ENCODE results near the gene SPECC1L. TPM values are rescaled to one million over a fixed set of nuclear protein-coding genes. Genes with fewer than 3 reads are reported as not detected.
A peak's percentile ranks its signal among the peaks of the same experiment; 100 is the strongest.

SPECC1L gene
- total and polyA plus RNA-seq, 5 donors from 2014 or later, result 4.1 to 39.6 (median 5.8) TPM

DNA sequence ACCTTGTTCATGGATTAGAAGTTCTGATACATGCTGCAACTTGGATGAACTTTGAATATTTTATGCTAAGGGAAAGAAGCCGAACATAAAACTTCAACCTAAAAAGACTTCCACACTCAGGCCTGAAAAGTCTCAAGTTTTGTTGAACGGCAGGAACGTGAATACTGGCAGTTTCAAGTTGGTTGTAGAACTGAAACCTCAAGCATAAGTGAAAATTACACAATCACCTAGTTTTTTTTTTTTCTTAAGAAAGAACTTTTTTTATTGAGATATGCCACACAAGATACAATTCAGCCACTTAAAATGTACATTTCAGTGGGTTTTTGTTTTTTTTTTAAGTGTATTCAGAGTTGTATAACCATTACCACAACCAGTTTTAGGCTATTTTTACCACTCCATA is 106.0 kb downstream of the SPECC1L start:
- H3K4me1 Mint-ChIP-seq, result peaks cover 6 to 23% (median 18%) of the 10 kb centered on the region in 4 donors

DNA sequence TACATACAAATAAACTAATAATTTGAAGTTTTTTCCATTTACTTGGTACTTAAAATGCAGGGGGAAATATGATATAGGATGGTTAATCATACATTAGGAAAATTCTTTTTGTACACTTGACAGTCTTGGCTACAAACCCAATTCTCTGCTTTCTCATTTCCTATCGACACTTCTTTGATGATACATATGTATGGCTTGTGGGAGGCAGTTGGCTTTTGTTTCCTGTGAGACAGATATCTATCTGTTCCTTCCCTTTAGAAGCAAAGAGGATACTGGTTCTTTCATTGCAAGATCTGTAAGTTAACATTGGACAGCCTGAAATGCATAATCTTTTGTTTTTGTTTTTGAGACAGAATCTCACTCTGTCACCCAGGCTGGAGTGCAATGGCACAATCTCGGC is 108.9 kb downstream of the SPECC1L start:
- Mint-ChIP-seq H3K36me3 (peaks cover 45% of the 10 kb centered on the region), H3K4me1 (peaks cover 6 to 24% (median 22%) of the 10 kb centered on the region in 4 donors), H3K4me3 (no peak overlapping the region), H3K9me3 (peaks cover 0 to 2% (median 0%) of the 10 kb centered on the region in 7 donors), H3K27me3 (no peaks in the 10 kb centered on the region), H3K27ac (peak overlapping the region in 2 of 3 donors; percentile 77 to 82)
- no peak overlapping the region for H3K4me3 ChIP-seq (ENCODE audit: low read depth, low read length)
- no peak for ATAC-seq (ENCODE audit: low read depth in 2 of 2)
- peak in 1 of 3 donors; percentile 56 for DNase-seq
- H3K27ac ChIP-seq (ENCODE audit: insufficient read depth, low read length, poor library complexity, severe bottlenecking), result no peak overlapping the region
- peaks cover 6% of the 10 kb centered on the region for H3K4me1 ChIP-seq (ENCODE audit: control insufficient read depth, insufficient read depth, low read length, poor library complexity, severe bottlenecking)
- no peaks in the 10 kb centered on the region for H3K9me3 ChIP-seq (ENCODE audit: control insufficient read depth in 2 of 2, low read length in 2 of 2)
- H3K27me3 ChIP-seq (ENCODE audit: control insufficient read depth, insufficient read depth, low read length), result no peaks in the 10 kb centered on the region
- peaks cover 25% of the 10 kb centered on the region for H3K36me3 ChIP-seq (ENCODE audit: control insufficient read depth, insufficient read depth, low read length)

More for the DNA sequence above, 106.0 kb downstream of the SPECC1L start:
- H3K27ac Mint-ChIP-seq, result peak overlapping the region in 1 of 3 donors; percentile 35
- ATAC-seq (ENCODE audit: low read depth in 2 of 2) (no peak), DNase-seq (no peak)
- no peak overlapping the region for H3K4me3 Mint-ChIP-seq
- H3K27me3 Mint-ChIP-seq, result no peaks in the 10 kb centered on the region
- H3K9me3 Mint-ChIP-seq, result peaks cover 0 to 2% (median 0%) of the 10 kb centered on the region in 7 donors
- Histone ChIP-seq H3K27me3 (ENCODE audit: control insufficient read depth, insufficient read depth, low read length) (no peaks in the 10 kb centered on the region), H3K36me3 (ENCODE audit: control insufficient read depth, insufficient read depth, low read length) (peaks cover 31% of the 10 kb centered on the region), H3K9me3 (ENCODE audit: control insufficient read depth in 2 of 2, low read length in 2 of 2) (no peaks in the 10 kb centered on the region), H3K27ac (ENCODE audit: insufficient read depth, low read length, poor library complexity, severe bottlenecking) (no peak overlapping the region), H3K4me3 (ENCODE audit: low read depth, low read length) (no peak overlapping the region), H3K4me1 (ENCODE audit: control insufficient read depth, insufficient read depth, low read length, poor library complexity, severe bottlenecking) (peaks cover 6% of the 10 kb centered on the region)
- peaks cover 52% of the 10 kb centered on the region for H3K36me3 Mint-ChIP-seq

DNA sequence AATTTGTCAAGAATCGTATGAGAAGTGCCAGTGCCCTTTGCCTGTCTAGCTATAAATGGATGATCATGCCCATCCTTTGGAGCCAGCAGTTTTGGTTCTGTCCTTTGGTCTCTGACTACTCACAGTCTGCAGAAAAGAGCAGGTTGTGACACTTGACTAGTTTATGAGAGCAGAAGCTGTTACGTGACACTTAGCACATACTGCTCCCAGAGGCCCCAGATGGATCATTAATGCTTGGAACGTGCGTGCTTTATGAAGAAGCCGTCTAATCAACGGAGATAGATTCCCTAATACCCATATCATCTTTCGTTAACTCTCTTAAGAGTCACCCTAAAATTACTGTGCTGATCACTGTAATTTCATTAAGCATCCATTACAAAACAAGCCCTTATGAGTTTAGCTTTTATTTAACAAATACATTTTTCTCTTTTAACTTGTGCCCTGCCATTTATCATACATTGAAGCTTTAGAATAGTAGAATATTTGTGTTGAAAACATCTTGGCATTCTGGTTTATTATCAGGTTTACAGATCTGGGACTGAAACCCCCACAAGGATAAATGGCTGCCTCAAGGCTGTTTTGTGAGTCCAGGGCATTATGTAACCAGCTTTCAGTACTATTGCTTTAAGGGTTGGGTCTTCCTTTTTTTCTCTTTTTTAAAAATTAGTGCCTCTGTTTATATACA is 109.7 kb downstream of the SPECC1L start:
- Histone ChIP-seq H3K27ac (ENCODE audit: insufficient read depth, low read length, poor library complexity, severe bottlenecking) (no peak overlapping the region), H3K4me1 (ENCODE audit: control insufficient read depth, insufficient read depth, low read length, poor library complexity, severe bottlenecking) (peaks cover 6% of the 10 kb centered on the region), H3K4me3 (ENCODE audit: low read depth, low read length) (no peak overlapping the region), H3K36me3 (ENCODE audit: control insufficient read depth, insufficient read depth, low read length) (peaks cover 21% of the 10 kb centered on the region), H3K27me3 (ENCODE audit: control insufficient read depth, insufficient read depth, low read length) (no peaks in the 10 kb centered on the region), H3K9me3 (ENCODE audit: control insufficient read depth in 2 of 2, low read length in 2 of 2) (no peaks in the 10 kb centered on the region)
- DNase-seq (no peak), ATAC-seq (ENCODE audit: low read depth in 2 of 2) (no peak)
- H3K27ac Mint-ChIP-seq, result no peak overlapping the region
- H3K9me3 Mint-ChIP-seq, result no peaks in the 10 kb centered on the region
- H3K36me3 Mint-ChIP-seq, result peaks cover 39% of the 10 kb centered on the region
- no peak overlapping the region for H3K4me3 Mint-ChIP-seq
- H3K27me3 Mint-ChIP-seq, result no peaks in the 10 kb centered on the region
- H3K4me1 Mint-ChIP-seq, result peaks cover 6 to 24% (median 21%) of the 10 kb centered on the region in 4 donors

DNA sequence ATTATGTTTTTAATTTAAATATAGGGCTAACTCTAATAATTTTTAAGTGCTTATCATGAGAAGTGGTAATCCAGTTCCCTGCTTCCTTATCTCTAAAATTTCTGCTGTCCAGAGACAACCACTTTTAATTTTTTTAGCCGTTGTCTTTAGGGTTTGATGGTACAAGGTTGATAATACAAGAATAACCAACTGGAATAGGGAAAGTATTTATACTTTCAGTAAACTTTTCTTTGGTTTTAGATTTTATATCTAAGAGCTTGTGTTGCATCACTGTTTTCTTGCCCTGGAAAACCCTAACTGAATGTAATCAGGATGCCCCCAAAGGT is 110.2 kb downstream of the SPECC1L start:
- H3K9me3 ChIP-seq (ENCODE audit: control insufficient read depth in 2 of 2, low read length in 2 of 2), result no peaks in the 10 kb centered on the region
- H3K36me3 Mint-ChIP-seq, result peaks cover 36% of the 10 kb centered on the region
- no peaks in the 10 kb centered on the region for H3K27me3 ChIP-seq (ENCODE audit: control insufficient read depth, insufficient read depth, low read length)
- no peak overlapping the region for H3K4me3 ChIP-seq (ENCODE audit: low read depth, low read length)
- H3K4me1 ChIP-seq (ENCODE audit: control insufficient read depth, insufficient read depth, low read length, poor library complexity, severe bottlenecking), result peaks cover 6% of the 10 kb centered on the region
- H3K27ac Mint-ChIP-seq, result no peak overlapping the region
- no peaks in the 10 kb centered on the region for H3K9me3 Mint-ChIP-seq
- no peak overlapping the region for H3K4me3 Mint-ChIP-seq
- DNase-seq, result no peak
- H3K4me1 Mint-ChIP-seq, result peaks cover 6 to 24% (median 21%) of the 10 kb centered on the region in 4 donors
- H3K36me3 ChIP-seq (ENCODE audit: control insufficient read depth, insufficient read depth, low read length), result peaks cover 16% of the 10 kb centered on the region
- no peak overlapping the region for H3K27ac ChIP-seq (ENCODE audit: insufficient read depth, low read length, poor library complexity, severe bottlenecking)
- no peak for ATAC-seq (ENCODE audit: low read depth in 2 of 2)
- no peaks in the 10 kb centered on the region for H3K27me3 Mint-ChIP-seq

DNA sequence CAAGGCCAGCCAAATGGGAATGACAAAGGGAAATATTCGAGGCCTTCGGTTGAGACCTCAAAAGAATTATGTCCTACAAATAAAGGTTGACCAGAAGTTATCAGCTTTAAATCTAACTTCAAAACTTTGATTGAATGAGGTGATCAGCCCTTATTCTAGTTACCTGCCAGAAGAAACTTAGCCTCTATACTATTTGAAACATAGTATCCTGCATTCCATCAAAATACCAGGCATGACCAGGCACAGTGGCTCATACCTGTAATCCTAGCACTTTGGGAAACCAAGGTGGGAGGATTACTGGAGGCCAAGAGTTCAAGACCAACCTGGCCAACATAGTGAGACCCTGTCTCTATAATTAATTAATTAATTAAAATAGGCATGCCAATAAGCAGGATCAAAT is 112.4 kb downstream of the SPECC1L start:
- H3K27me3 Mint-ChIP-seq, result no peaks in the 10 kb centered on the region
- ATAC-seq (ENCODE audit: low read depth in 2 of 2), result no peak
- DNase-seq, result no peak
- no peaks in the 10 kb centered on the region for H3K9me3 ChIP-seq (ENCODE audit: control insufficient read depth in 2 of 2, low read length in 2 of 2)
- H3K4me3 ChIP-seq (ENCODE audit: low read depth, low read length), result no peak overlapping the region
- H3K36me3 Mint-ChIP-seq, result peaks cover 36% of the 10 kb centered on the region
- no peaks in the 10 kb centered on the region for H3K27me3 ChIP-seq (ENCODE audit: control insufficient read depth, insufficient read depth, low read length)
- peaks cover 6% of the 10 kb centered on the region for H3K4me1 ChIP-seq (ENCODE audit: control insufficient read depth, insufficient read depth, low read length, poor library complexity, severe bottlenecking)
- no peaks in the 10 kb centered on the region for H3K9me3 Mint-ChIP-seq
- H3K27ac ChIP-seq (ENCODE audit: insufficient read depth, low read length, poor library complexity, severe bottlenecking), result no peak overlapping the region
- H3K27ac Mint-ChIP-seq, result no peak overlapping the region
- H3K4me1 Mint-ChIP-seq, result peaks cover 7 to 24% (median 21%) of the 10 kb centered on the region in 4 donors
- peaks cover 3% of the 10 kb centered on the region for H3K36me3 ChIP-seq (ENCODE audit: control insufficient read depth, insufficient read depth, low read length)
- no peak overlapping the region for H3K4me3 Mint-ChIP-seq

DNA sequence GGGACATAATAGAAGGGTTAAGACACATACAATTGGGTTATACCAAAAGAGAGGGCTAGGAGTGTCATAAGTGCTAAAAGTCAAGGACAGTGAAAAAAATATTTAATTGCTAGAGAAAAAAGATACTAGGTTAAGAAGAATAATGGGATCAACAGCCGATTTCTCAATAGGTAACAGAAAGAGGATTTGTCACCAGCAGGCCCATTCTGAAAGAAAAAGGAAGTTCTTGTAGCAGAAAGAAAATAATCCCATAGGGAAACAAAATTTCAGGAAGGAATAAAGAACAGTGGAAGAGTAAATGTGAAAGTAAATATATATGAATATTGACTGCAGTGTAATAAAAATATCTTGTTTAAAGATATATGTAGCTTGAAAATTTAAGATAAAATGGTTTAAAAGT is 113.5 kb downstream of the SPECC1L start:
- H3K36me3 ChIP-seq (ENCODE audit: control insufficient read depth, insufficient read depth, low read length), result peaks cover 3% of the 10 kb centered on the region
- H3K4me1 ChIP-seq (ENCODE audit: control insufficient read depth, insufficient read depth, low read length, poor library complexity, severe bottlenecking), result peaks cover 4% of the 10 kb centered on the region
- no peak overlapping the region for H3K4me3 ChIP-seq (ENCODE audit: low read depth, low read length)
- no peaks in the 10 kb centered on the region for H3K9me3 Mint-ChIP-seq
- DNase-seq (no peak), ATAC-seq (ENCODE audit: low read depth in 2 of 2) (no peak)
- H3K4me3 Mint-ChIP-seq, result no peak overlapping the region
- H3K27me3 Mint-ChIP-seq, result no peaks in the 10 kb centered on the region
- H3K9me3 ChIP-seq (ENCODE audit: control insufficient read depth in 2 of 2, low read length in 2 of 2), result no peaks in the 10 kb centered on the region
- H3K27ac Mint-ChIP-seq, result no peak overlapping the region
- no peak overlapping the region for H3K27ac ChIP-seq (ENCODE audit: insufficient read depth, low read length, poor library complexity, severe bottlenecking)
- H3K4me1 Mint-ChIP-seq, result peaks cover 7 to 14% (median 11%) of the 10 kb centered on the region in 4 donors
- H3K27me3 ChIP-seq (ENCODE audit: control insufficient read depth, insufficient read depth, low read length), result no peaks in the 10 kb centered on the region
- H3K36me3 Mint-ChIP-seq, result peaks cover 29% of the 10 kb centered on the region

DNA sequence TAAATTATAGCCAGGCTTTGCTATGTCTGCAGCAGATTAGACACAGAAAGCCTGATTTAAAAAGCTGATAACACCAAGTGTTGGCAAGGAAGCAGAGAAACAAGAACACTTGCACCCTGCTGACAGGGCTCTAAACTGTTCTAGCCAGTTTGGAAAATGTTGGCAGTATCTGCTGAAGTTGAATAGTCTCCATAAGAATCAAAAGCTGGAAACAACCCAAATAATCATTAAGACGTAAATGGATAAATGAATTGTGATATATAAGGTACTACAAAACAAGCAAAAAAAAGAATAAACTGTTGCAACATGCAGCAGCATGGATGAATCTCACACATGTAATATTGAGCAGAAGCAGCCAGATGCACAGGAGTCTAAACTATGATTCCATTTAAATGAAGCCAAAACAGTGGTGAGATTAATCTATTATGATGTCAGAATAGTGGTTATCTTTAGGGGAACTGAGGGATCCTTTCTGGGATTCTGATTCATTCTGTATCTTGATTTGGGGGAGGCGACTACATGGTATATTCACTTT is 116.4 kb downstream of the SPECC1L start:
- no peak for ATAC-seq (ENCODE audit: low read depth in 2 of 2)
- no peaks in the 10 kb centered on the region for H3K36me3 ChIP-seq (ENCODE audit: control insufficient read depth, insufficient read depth, low read length)
- no peak overlapping the region for H3K4me3 ChIP-seq (ENCODE audit: low read depth, low read length)
- no peak overlapping the region for H3K27ac ChIP-seq (ENCODE audit: insufficient read depth, low read length, poor library complexity, severe bottlenecking)
- Mint-ChIP-seq H3K27ac (no peak overlapping the region), H3K4me1 (peaks cover 10 to 21% (median 14%) of the 10 kb centered on the region in 4 donors), H3K36me3 (peaks cover 25% of the 10 kb centered on the region), H3K4me3 (no peak overlapping the region), H3K27me3 (no peaks in the 10 kb centered on the region), H3K9me3 (no peaks in the 10 kb centered on the region)
- no peaks in the 10 kb centered on the region for H3K27me3 ChIP-seq (ENCODE audit: control insufficient read depth, insufficient read depth, low read length)
- no peaks in the 10 kb centered on the region for H3K9me3 ChIP-seq (ENCODE audit: control insufficient read depth in 2 of 2, low read length in 2 of 2)
- H3K4me1 ChIP-seq (ENCODE audit: control insufficient read depth, insufficient read depth, low read length, poor library complexity, severe bottlenecking), result no peaks in the 10 kb centered on the region
- no peak for DNase-seq

DNA sequence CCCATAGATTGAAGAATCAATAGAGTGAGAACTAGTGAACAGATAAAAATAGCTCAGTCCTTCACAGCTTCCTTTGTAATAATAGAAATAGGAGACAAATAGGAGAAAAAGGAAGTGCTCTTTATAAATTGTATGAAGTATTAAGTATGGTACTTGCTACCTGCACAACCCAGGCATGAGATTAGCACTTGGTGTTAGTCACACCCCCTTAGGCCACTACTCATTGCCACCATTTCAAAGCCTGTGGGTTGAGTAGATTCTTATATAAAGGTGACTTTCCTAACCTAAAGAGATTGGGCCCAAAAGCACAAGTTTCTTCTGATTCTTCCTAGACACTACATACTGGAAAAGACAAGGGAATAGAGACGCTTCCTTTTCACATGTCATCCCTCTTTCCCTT is 119.0 kb downstream of the SPECC1L start:
- no peak overlapping the region for H3K4me3 ChIP-seq (ENCODE audit: low read depth, low read length)
- no peaks in the 10 kb centered on the region for H3K27me3 Mint-ChIP-seq
- H3K9me3 Mint-ChIP-seq, result no peaks in the 10 kb centered on the region
- H3K4me1 Mint-ChIP-seq, result peaks cover 5 to 24% (median 13%) of the 10 kb centered on the region in 4 donors
- no peak overlapping the region for H3K27ac Mint-ChIP-seq
- no peak for ATAC-seq (ENCODE audit: low read depth in 2 of 2)
- DNase-seq, result no peak
- no peaks in the 10 kb centered on the region for H3K4me1 ChIP-seq (ENCODE audit: control insufficient read depth, insufficient read depth, low read length, poor library complexity, severe bottlenecking)
- H3K27ac ChIP-seq (ENCODE audit: insufficient read depth, low read length, poor library complexity, severe bottlenecking), result no peak overlapping the region
- no peaks in the 10 kb centered on the region for H3K27me3 ChIP-seq (ENCODE audit: control insufficient read depth, insufficient read depth, low read length)
- no peak overlapping the region for H3K4me3 Mint-ChIP-seq
- H3K36me3 Mint-ChIP-seq, result peaks cover 22% of the 10 kb centered on the region
- peaks cover 3% of the 10 kb centered on the region for H3K36me3 ChIP-seq (ENCODE audit: control insufficient read depth, insufficient read depth, low read length)
- H3K9me3 ChIP-seq (ENCODE audit: control insufficient read depth in 2 of 2, low read length in 2 of 2), result no peaks in the 10 kb centered on the region
